ENCODE data around the gene RC3H2.

RC3H2 gene

DNA sequence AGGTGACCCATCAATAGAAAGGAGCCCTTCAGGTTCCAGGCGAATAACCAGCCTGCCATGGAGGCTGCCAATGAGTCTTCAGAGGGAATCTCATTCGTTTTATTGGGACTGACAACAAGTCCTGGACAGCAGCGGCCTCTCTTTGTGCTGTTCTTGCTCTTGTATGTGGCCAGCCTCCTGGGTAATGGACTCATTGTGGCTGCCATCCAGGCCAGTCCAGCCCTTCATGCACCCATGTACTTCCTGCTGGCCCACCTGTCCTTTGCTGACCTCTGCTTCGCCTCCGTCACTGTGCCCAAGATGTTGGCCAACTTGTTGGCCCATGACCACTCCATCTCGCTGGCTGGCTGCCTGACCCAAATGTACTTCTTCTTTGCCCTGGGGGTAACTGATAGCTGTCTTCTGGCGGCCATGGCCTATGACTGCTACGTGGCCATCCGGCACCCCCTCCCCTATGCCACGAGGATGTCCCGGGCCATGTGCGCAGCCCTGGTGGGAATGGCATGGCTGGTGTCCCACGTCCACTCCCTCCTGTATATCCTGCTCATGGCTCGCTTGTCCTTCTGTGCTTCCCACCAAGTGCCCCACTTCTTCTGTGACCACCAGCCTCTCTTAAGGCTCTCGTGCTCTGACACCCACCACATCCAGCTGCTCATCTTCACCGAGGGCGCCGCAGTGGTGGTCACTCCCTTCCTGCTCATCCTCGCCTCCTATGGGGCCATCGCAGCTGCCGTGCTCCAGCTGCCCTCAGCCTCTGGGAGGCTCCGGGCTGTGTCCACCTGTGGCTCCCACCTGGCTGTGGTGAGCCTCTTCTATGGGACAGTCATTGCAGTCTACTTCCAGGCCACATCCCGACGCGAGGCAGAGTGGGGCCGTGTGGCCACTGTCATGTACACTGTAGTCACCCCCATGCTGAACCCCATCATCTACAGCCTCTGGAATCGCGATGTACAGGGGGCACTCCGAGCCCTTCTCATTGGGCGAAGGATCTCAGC, 104.8 kb downstream of the RC3H2 start, which contains the start of gene OR1K1:
TSS of gene OR1K1 (plus strand) at position 58 of the 995 bp plus-strand sequence. CDS start at position 58, 0 bp downstream.
- no peak for DNase-seq

GRCh38 chr9:122797316-122798063, 107.7 kb downstream of the RC3H2 start:
- DNase-seq = no peak
